CD4-positive, CD25-positive, alpha-beta regulatory T cell (primary cell): ENCODE data around the gene PRICKLE2. TPM values are rescaled to one million over a fixed set of nuclear protein-coding genes. Genes with fewer than 3 reads are reported as not detected.

ENCODE experiments used
- ATAC-seq, 2 donors: fragments of 150-1000 bp; cut with Tn5 transposase; one replicate each; pipeline ENCODE4 v1.10.0; 2021; ENCODE audit warnings: low read depth in 2 of 2, moderate number of reproducible peaks in 2 of 2, moderate library complexity in 1 of 2
- DNase-seq, 3 donors: peaks; one replicate each; pipeline versions ENCODE4 v3.0.0 to v3.0.0-alpha.2; 2012 to 2022; ENCODE audit warnings: mixed read lengths in 1 of 3
- H3K27ac ChIP-seq: one replicate; pipeline ENCODE4 v1.7.0; 2013; ENCODE audit warnings: mild to moderate bottlenecking, low read length; ENCODE audit not compliant: insufficient read depth, poor library complexity, severe bottlenecking
- H3K27me3 ChIP-seq: one replicate; pipeline ENCODE4 v1.7.0; 2013; ENCODE audit warnings: low read length; ENCODE audit not compliant: control insufficient read depth, insufficient read depth
- H3K36me3 ChIP-seq: one replicate; pipeline ENCODE4 v1.7.0; 2013; ENCODE audit warnings: mild to moderate bottlenecking, low read length, moderate library complexity; ENCODE audit not compliant: control insufficient read depth, insufficient read depth
- H3K4me1 ChIP-seq: 2 replicates; pipeline ENCODE4 v1.7.0; 2013; ENCODE audit warnings: mild to moderate bottlenecking, low read length; ENCODE audit not compliant: insufficient read depth, control insufficient read depth, poor library complexity, severe bottlenecking
- H3K4me3 ChIP-seq: one replicate; pipeline ENCODE4 v1.7.0; 2013; ENCODE audit warnings: low read depth, mild to moderate bottlenecking, low read length, moderate library complexity
- H3K9me3 ChIP-seq, 2 experiments: 1 replicate in 1 of 2; 2 replicates in 1 of 2; pipeline ENCODE4 v1.7.0; 2013; ENCODE audit warnings: low read length in 2 of 2, mild to moderate bottlenecking in 1 of 2, moderate library complexity in 1 of 2; ENCODE audit not compliant: control insufficient read depth in 2 of 2
- H3K27ac Mint-ChIP-seq, 3 donors: one replicate each; pipeline ENCODE4 v1.8.0; 2020 to 2022; ENCODE audit warnings: mild to moderate bottlenecking in 3 of 3, mixed read lengths in 3 of 3, moderate library complexity in 2 of 3
- H3K27me3 Mint-ChIP-seq: one replicate; pipeline ENCODE4 v1.8.0; 2022; ENCODE audit warnings: mild to moderate bottlenecking, mixed read lengths
- H3K36me3 Mint-ChIP-seq: one replicate; pipeline ENCODE4 v1.8.0; 2020; ENCODE audit warnings: mixed read lengths
- H3K4me1 Mint-ChIP-seq, 4 donors: one replicate each; pipeline ENCODE4 v1.8.0; 2020 to 2022; ENCODE audit warnings: mixed read lengths in 4 of 4, mild to moderate bottlenecking in 1 of 4
- H3K4me3 Mint-ChIP-seq, 4 donors: one replicate each; pipeline ENCODE4 v1.8.0; 2020 to 2022; ENCODE audit warnings: mild to moderate bottlenecking in 4 of 4, mixed read lengths in 4 of 4, moderate library complexity in 3 of 4
- H3K9me3 Mint-ChIP-seq, 7 donors: one replicate each; pipeline ENCODE4 v1.8.0; 2020 to 2022; ENCODE audit warnings: mixed read lengths in 7 of 7, mild to moderate bottlenecking in 3 of 7, moderate library complexity in 2 of 7
- polyA plus RNA-seq, 4 donors: library from polyadenylated mRNA; unstranded; fragments of 300-500 nt; fragmentation: Illumina TruSeq; gene quantifications; one replicate each; pipeline ENCODE4 v1.2.3, GENCODE V29; 2021
- total RNA-seq: library from RNA; stranded (reverse); gene quantifications from one replicate; pipeline ENCODE4 v1.2.3, GENCODE V29; 2022

PRICKLE2 gene, protein sequence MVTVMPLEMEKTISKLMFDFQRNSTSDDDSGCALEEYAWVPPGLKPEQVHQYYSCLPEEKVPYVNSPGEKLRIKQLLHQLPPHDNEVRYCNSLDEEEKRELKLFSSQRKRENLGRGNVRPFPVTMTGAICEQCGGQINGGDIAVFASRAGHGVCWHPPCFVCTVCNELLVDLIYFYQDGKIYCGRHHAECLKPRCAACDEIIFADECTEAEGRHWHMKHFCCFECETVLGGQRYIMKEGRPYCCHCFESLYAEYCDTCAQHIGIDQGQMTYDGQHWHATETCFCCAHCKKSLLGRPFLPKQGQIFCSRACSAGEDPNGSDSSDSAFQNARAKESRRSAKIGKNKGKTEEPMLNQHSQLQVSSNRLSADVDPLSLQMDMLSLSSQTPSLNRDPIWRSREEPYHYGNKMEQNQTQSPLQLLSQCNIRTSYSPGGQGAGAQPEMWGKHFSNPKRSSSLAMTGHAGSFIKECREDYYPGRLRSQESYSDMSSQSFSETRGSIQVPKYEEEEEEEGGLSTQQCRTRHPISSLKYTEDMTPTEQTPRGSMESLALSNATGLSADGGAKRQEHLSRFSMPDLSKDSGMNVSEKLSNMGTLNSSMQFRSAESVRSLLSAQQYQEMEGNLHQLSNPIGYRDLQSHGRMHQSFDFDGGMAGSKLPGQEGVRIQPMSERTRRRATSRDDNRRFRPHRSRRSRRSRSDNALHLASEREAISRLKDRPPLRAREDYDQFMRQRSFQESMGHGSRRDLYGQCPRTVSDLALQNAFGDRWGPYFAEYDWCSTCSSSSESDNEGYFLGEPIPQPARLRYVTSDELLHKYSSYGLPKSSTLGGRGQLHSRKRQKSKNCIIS
- total RNA-seq (0.15 TPM), polyA plus RNA-seq (not detected)

DNA sequence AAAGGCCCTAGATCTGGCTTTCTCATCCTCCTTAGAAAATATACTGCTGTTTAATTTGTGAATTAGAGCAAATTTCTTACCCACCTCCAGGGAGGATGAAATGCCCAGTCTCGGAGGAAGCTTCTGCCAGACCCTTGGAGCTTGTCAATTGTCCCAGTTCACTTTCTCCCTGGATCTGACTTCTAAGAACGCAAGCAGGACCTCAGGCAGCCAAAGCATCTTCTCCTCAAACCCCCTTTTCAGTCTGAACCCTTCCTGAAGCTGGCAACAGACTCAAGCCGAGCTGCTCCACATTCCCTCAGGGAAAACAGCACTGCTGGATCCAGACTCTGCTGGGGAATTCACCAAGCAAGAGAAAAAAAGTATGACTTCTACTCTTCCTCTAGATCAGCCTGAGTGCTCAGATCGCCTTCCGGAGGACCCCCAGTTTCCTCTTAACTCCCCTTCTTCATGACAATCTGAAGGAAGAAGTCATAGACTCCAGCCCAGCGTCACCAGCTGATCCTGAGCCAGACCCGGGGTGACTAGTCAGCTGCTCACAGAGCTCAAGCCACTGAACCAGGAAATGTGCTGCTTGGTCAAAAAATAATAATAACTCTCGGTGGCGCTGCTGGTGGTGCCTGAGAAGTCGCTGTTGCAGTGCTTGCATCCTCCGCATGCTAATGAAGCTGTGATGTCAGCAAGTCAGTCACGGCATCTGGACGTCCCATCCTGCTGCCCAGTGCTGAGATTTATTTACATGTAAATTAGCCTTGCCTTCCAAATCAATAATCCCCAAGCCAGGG lies at the start of gene PRICKLE2:
Gene PRICKLE2, minus strand, starts transcription at position 641 of the 785 bp plus-strand sequence. CDS start 26,539 bp downstream, outside the sequence.
- Histone ChIP-seq H3K9me3 (no peaks in the 10 kb centered on the region), H3K27ac (no peak within 1 kb of the TSS), H3K27me3 (no peaks in the 10 kb centered on the region), H3K4me1 (no peaks in the 10 kb centered on the region), H3K36me3 (no peaks in the 10 kb centered on the region), H3K4me3 (no peak within 1 kb of the TSS)
- H3K4me3 Mint-ChIP-seq, result no peak within 1 kb of the TSS
- peaks cover 0 to 2% (median 0%) of the 10 kb centered on the region in 7 donors for H3K9me3 Mint-ChIP-seq
- peaks cover 4% of the 10 kb centered on the region for H3K27me3 Mint-ChIP-seq
- ATAC-seq, result no peak
- peaks cover 0 to 2% (median 0%) of the 10 kb centered on the region in 4 donors for H3K4me1 Mint-ChIP-seq
- DNase-seq, result peak in 1 of 3 donors; percentile 2
- H3K27ac Mint-ChIP-seq, result no peak within 1 kb of the TSS
- no peaks in the 10 kb centered on the region for H3K36me3 Mint-ChIP-seq

DNA sequence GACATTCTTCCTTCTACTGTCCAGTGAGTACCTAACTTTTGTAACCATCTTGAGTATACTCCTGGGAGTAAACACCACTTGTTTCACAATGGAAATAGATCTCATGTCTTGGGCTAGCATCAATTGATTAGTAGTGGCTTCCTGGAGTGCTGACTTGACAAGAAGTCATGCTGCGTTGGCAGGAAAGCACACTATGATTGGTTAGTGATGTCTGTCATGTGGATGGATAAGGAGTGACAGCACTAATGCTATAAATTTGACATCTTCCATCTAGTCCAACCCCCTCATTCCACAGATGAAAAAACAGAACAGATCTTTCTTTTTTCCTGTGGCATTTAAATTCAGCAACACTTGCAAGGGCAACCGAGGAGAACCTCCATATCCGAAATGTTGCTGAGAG lies 47.6 kb upstream of the PRICKLE2 start:
- Mint-ChIP-seq H3K9me3 (peaks cover 0 to 3% (median 0%) of the 10 kb centered on the region in 7 donors), H3K36me3 (no peaks in the 10 kb centered on the region), H3K27me3 (peaks cover 6% of the 10 kb centered on the region), H3K4me1 (no peaks in the 10 kb centered on the region), H3K4me3 (no peak overlapping the region), H3K27ac (no peak overlapping the region)
- no peaks in the 10 kb centered on the region for H3K9me3 ChIP-seq
- DNase-seq, result no peak
- no peaks in the 10 kb centered on the region for H3K27me3 ChIP-seq
- no peak overlapping the region for H3K4me3 ChIP-seq
- ATAC-seq, result no peak
- H3K27ac ChIP-seq, result no peak overlapping the region
- H3K4me1 ChIP-seq, result no peaks in the 10 kb centered on the region
- H3K36me3 ChIP-seq, result no peaks in the 10 kb centered on the region

DNA sequence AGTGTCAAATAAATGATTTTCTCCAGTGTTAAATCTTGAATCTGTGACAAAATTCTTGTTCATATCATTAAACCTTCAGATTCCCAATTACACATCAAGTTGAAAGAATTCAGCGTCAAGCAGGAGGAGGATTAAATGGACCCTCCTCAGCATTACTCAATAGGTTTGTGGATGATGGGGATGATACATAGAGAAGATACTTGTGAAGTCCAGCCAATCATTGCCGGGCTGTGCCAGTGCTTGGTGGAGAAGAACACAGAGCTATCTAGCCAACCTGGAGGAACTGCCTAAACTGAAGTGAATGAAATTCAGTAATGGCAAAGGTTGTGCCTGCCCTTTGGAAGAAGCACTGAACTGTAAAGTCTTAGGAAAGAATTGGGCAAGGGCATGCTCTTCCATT lies 47.0 kb upstream of the PRICKLE2 start:
- Histone ChIP-seq H3K9me3 (no peaks in the 10 kb centered on the region), H3K27ac (no peak overlapping the region), H3K36me3 (no peaks in the 10 kb centered on the region), H3K4me3 (no peak overlapping the region), H3K27me3 (no peaks in the 10 kb centered on the region), H3K4me1 (no peaks in the 10 kb centered on the region)
- peaks cover 11% of the 10 kb centered on the region for H3K27me3 Mint-ChIP-seq
- ATAC-seq, result no peak
- no peak overlapping the region for H3K4me3 Mint-ChIP-seq
- peaks cover 0 to 3% (median 0%) of the 10 kb centered on the region in 7 donors for H3K9me3 Mint-ChIP-seq
- H3K27ac Mint-ChIP-seq, result no peak overlapping the region
- H3K4me1 Mint-ChIP-seq, result no peaks in the 10 kb centered on the region
- no peaks in the 10 kb centered on the region for H3K36me3 Mint-ChIP-seq
- DNase-seq, result no peak

DNA sequence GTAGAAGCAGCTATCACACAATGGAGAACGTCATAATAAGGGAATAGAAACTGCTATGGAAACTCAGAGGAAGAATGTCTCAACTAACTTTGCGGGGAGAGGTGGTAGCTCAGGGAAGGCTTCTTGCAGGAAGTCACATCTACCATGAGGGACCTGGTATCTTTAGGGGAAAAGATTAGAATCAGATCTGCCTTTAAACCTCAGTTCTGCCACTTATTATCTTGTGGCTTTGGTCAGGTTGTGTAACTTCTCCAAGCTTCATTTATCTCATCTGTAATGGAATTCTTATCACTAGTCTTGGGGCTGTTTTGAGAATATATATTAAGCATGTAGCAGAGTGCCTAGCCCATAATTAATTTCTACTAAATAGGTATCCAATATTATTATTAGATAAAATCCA lies 46.4 kb upstream of the PRICKLE2 start:
- H3K4me1 Mint-ChIP-seq, result no peaks in the 10 kb centered on the region
- Histone ChIP-seq H3K4me1 (no peaks in the 10 kb centered on the region), H3K4me3 (no peak overlapping the region), H3K9me3 (no peaks in the 10 kb centered on the region), H3K36me3 (no peaks in the 10 kb centered on the region), H3K27ac (no peak overlapping the region), H3K27me3 (no peaks in the 10 kb centered on the region)
- H3K36me3 Mint-ChIP-seq, result no peaks in the 10 kb centered on the region
- H3K4me3 Mint-ChIP-seq, result no peak overlapping the region
- ATAC-seq, result no peak
- no peak for DNase-seq
- peaks cover 0 to 3% (median 0%) of the 10 kb centered on the region in 7 donors for H3K9me3 Mint-ChIP-seq
- H3K27ac Mint-ChIP-seq, result no peak overlapping the region
- H3K27me3 Mint-ChIP-seq, result peaks cover 13% of the 10 kb centered on the region

DNA sequence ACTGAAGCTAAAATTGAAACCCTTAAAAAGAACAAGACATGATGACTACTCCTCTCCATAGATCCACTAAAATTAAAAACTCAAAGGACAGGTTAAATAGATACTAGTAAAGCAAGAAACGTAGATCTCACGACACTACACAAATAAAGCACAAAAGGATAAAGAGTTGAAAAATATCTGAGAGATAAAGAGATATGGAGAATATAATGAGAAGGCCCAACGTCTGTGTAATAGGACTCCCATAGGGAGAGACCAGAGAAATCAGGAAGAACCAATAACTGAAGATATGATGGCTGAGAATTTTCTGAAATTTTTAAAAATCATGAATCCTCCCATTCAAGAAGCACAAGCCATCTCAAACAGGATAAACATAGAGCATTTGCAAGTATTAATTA lies 45.6 kb upstream of the PRICKLE2 start:
- H3K27ac ChIP-seq, result no peak overlapping the region
- H3K4me1 Mint-ChIP-seq, result no peaks in the 10 kb centered on the region

DNA sequence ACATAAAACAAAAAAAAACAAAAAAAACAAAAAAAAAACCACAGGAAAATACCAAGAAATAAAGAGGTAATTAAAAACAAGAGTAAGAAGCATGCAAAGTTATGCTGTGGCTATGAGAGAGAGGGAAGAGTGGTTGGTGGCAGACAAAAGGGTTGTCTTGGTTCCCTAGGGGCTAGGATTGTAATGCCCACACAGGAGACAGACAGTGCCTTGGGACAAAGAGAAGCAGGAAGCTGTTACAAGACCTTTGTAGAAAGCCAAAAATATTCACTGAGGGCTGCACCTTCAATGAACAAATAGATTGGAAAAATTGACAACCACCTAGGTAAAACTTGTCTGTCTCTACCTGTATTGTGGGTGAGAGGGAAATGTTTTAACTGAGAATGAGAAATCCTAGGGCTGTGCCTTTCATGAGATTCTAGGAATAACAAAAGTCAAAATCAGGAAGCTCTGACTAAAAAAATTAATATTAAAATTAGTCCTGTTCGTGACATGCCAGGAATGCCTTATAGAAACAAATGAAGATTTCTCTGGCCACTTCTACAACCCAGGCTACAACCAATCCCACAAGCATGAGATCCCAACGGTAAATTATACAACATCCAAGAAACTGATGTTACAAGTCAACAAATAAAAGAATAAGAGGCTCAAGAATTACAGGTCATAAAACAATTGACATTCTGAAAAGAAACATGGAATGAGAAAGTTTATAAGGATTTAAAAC lies 45.0 kb upstream of the PRICKLE2 start:
- no peak overlapping the region for H3K27ac Mint-ChIP-seq
- H3K4me3 Mint-ChIP-seq, result no peak overlapping the region
- H3K9me3 Mint-ChIP-seq, result peaks cover 0 to 3% (median 0%) of the 10 kb centered on the region in 7 donors

More for the DNA sequence above, 45.6 kb upstream of the PRICKLE2 start:
- no peaks in the 10 kb centered on the region for H3K36me3 ChIP-seq
- Mint-ChIP-seq H3K36me3 (no peaks in the 10 kb centered on the region), H3K4me3 (no peak overlapping the region), H3K27ac (no peak overlapping the region), H3K9me3 (peaks cover 0 to 3% (median 0%) of the 10 kb centered on the region in 7 donors), H3K27me3 (peaks cover 21% of the 10 kb centered on the region)
- H3K9me3 ChIP-seq, result no peaks in the 10 kb centered on the region
- H3K4me3 ChIP-seq, result no peak overlapping the region
- ATAC-seq (no peak), DNase-seq (no peak)
- no peaks in the 10 kb centered on the region for H3K27me3 ChIP-seq
- no peaks in the 10 kb centered on the region for H3K4me1 ChIP-seq

DNA sequence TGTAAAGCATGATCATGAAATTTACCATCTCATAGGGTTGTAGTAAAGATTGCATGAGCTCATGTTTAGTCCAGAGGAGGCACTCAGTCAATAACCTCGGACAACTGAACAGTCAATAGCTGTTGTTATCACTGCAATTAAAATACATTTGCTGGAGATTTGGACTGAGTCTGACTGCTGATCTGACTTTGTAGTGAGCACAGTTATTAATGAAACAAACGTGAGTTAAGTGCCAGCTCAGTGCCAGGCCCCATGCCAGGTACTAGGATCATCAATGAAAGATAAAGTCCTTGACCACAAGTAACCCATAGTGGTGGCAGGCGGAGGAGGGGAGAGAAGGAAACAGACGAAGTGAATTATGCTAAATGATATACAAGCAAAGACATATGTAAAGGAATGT lies 43.7 kb upstream of the PRICKLE2 start:
- DNase-seq (no peak), ATAC-seq (no peak)
- H3K9me3 Mint-ChIP-seq, result peaks cover 0 to 3% (median 0%) of the 10 kb centered on the region in 7 donors
- H3K4me3 Mint-ChIP-seq, result no peak overlapping the region
- no peaks in the 10 kb centered on the region for H3K9me3 ChIP-seq
- no peaks in the 10 kb centered on the region for H3K4me1 Mint-ChIP-seq
- H3K27ac ChIP-seq, result no peak overlapping the region
- no peaks in the 10 kb centered on the region for H3K36me3 ChIP-seq
- H3K27ac Mint-ChIP-seq, result no peak overlapping the region
- H3K36me3 Mint-ChIP-seq, result no peaks in the 10 kb centered on the region
- peaks cover 30% of the 10 kb centered on the region for H3K27me3 Mint-ChIP-seq
- no peaks in the 10 kb centered on the region for H3K4me1 ChIP-seq
- H3K4me3 ChIP-seq, result no peak overlapping the region
- H3K27me3 ChIP-seq, result no peaks in the 10 kb centered on the region

More for the DNA sequence above, 45.0 kb upstream of the PRICKLE2 start:
- Histone ChIP-seq H3K27me3 (no peaks in the 10 kb centered on the region), H3K36me3 (no peaks in the 10 kb centered on the region), H3K27ac (no peak overlapping the region), H3K4me1 (no peaks in the 10 kb centered on the region), H3K4me3 (no peak overlapping the region), H3K9me3 (no peaks in the 10 kb centered on the region)
- DNase-seq (no peak), ATAC-seq (no peak)
- H3K36me3 Mint-ChIP-seq, result no peaks in the 10 kb centered on the region
- H3K4me1 Mint-ChIP-seq, result no peaks in the 10 kb centered on the region
- peaks cover 21% of the 10 kb centered on the region for H3K27me3 Mint-ChIP-seq
